NCI-H1694 (cell line): ENCODE results near the gene EFCAB6.

ENCODE experiments used
- DNase-seq: peaks from one replicate; lab custom pipeline; 2025; lab: John Stamatoyannopoulos, UW

The EFCAB6 gene

DNA sequence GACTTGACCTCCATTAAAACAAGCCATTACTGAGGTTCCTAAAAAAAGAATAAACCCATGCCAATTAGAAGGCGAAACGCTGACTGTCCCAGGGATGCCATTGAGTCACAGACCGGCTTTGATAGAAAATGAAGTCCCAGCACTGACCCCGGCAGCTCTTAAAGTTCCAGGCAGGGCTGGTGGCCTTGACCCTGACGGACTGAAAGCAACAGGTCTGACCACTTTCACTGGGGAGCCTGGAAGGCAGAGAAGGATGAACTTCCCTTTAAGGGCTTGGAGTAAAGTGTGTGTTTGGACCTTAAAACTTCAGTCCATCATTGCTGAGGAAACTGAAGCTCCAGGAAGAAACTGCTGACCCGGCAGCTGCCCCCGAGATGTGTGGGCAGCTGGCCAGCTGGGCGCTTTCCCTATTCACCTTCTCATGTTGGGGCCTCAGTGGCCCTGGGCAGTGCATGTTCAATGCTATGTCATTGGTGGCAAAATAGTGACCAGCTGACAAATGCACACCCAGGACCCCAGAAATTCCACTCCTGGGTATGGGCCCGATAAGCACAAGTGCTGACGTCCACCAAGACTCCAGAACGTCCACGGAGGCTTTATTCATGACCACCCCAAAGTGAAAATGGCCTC, 18.9 kb upstream of the EFCAB6 start:
- DNase-seq: no peak

DNA sequence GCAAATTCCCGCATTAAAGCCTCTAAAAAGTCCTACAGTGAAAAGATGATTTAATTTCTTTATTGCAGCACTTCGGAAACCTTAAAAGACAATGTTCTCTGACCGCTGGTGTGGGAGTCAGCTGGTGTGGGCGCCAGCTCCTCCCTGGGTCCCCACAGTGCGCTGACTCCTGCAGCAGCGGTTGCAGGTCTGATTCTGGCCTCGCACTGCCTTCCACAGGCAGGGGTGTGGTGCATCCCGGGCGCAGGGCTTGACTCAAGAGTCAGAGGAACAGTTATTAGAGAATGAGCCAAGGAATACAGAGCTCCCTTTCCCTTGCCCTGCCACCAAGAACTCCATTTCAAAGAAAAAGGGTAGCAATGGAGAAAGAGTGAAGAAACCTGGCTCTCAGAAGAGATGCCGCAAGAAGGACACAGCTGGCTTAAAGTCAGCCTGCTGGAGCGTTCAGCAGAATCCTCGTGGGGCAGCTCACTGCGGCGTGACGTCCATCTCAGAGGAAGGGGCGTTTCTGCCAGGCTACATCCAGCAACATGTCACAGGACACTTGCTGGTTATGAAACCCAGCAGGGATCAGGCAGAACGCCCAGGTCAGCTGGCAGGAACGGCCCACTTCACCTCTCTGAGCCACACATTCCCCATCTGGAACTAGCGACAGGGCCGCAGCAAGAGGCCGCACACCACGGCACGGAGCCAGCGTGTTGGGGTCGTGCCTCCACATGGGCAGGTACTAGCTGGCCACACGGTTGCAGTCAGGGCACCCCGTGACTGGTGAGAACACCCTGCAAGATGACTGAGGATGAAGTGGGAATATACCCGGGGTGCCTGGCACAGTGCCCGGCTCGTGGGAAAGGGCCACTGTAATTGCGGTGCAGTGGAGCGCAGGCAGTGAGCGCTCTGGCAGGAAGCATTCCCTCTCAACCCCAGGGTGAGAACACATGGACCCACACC, 18.1 kb upstream of the EFCAB6 start:
- DNase-seq: no peak

DNA sequence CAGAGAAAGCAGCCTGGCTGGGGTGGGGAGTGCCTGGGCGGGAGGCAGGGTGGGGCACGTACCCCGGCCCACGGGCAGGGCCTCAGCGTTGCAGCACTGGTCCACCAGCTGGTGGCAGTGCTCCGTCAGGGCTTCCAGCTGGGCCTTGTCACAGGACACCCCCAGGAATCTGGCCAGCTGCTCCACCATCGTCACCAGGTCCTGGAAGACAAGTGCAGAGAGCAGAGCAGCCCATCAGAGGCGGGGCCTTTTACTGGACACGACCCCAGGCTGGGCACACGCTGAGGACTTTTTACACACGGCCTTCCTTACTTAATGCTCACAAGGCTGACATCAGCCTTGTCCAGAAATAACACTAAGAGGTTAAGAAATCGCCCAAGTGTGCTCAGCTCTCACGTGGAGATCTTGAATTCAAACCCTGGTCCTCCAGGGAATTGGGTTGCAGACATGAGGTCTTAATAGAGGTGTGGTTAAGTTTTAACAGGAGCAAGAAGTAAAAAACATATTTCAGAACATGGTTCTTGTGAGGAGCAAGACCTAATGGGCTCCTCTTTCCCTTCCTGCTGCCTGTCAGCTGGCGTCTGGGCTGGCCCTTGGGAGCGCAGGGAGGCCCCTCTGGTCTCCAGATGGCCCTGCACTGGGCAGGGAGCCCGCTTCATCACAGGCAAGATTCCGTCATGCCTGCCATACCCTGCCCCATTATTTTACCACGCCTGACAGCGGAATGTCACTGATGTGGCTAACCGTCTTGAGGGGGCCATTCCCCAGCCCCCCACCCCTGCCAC, 17.1 kb upstream of the EFCAB6 start:
- DNase-seq: peak; percentile 72

DNA sequence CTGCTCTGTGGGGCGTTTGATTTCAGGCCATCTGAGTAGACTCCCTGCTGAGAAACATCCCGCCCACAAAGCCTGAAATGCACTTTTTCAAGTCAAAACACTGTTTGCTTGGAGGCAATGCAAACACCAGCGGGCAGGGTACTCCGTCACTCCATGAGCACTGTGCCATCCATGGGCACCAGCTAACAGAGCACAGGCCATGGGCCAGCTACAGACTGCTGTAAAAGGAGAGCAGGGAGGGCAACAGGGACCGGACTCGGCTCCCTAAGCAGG, 16.6 kb upstream of the EFCAB6 start:
- no peak for DNase-seq

DNA sequence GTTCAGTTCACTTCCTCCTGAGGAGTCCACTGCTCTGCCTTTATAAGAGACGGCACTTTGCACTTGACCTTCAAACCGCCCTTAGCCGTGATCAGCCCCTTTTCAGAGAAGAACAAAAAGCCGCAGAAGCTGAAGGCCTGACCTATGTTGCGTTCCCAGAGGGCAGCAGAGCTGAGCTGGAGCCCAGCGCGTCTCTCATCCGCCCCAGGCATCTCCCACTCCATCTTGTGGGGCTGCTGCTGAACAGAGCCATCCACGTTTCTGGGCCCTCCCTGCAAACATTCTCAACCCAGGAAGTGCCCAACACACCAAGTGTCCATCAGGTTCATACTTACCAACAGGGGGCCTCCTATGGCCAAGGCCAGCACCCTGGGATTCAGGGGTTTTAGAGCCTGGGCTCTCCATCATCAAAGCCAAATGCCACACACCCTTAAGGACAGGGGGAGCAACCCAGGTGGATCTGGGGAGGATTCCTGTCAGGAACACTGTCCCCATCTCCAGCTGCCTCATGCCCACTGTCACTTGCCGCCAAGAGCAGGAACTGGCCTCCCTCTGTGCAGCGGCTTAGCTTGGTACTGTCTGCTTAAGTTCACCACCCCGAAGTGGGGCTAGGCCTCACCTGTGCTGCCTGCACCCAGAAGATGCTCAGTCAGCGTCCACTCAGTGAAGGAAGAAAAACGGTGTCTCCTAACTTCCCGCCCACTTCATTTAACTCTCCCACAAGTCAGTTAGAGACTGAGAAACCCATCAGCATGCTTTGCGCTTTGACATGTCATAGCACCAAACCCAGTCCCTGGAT, 16.0 kb upstream of the EFCAB6 start:
- no peak for DNase-seq

DNA sequence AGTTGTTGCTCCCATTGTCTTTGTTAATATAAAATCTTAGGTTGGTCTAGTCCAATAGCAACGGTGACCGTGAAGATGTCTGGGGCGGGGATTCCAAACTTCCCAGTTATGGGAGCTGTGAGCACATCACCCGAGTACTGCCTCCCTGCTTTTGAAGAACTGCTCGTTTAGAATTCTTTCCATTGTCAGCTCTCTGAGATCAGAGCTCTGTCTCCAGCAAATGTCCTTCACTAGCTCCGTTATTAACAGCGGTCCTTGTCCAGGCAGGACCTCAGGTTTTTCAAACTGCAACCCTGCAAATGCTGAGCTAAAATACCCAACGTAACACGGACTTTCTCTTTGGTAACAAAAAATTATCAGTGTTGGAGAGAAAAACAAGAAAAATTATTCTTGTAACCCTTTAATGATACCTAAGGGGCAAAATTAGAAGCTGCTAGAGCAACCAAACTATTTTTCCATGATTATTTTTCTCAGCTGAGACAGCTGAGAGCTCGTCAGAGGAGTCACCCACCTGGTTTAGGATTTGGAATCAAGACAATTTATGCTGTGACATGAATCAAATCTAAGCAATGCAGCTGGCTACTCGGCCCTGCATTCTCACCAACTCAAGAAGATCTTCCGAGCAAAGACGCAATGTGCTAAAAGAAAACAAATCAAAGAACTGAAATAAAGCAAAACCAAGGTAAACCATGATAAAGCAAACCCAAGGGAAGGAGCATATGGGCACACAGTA, 15.1 kb upstream of the EFCAB6 start:
- DNase-seq: no peak

DNA sequence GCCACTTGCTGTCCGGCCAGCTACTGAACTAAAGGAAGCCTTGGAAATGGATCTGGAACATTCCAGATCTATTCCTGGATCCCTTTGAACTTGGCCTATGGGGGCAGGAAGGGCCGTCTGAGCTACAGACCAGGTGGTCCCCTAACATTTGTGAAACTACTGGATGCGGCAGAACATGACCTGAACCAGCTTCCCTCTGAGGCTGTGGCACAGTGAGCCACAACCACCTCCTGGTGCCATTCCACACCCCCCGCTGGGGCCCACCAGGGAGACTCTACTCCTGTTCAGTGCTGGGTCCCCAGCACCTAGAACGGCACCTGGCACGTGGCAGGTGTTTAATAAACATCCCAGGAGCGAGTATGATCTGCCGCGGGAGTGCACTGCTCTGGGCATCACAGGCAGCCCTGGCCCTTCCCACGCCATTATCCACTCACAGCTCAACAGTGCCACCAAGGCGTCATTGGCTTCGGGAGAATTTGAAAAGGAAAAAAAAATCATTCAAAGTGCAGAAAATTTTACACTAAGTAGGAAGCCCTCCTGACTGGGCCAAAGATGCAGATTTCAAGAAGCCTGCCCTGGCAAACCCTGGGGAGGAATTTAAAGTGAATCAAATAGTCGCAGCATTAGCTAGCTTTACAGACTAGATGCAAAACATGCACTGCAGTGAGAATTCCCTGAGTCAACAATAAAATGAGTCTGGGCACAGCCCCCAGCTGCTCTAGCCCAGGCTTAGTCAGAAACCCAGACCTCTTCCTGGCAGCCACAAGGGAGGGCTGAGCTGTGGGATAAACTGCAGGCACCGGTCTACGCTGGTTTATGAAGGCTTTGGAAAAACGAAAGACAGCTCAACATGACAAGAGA, 14.3 kb upstream of the EFCAB6 start:
- DNase-seq: peak; percentile 63

DNA sequence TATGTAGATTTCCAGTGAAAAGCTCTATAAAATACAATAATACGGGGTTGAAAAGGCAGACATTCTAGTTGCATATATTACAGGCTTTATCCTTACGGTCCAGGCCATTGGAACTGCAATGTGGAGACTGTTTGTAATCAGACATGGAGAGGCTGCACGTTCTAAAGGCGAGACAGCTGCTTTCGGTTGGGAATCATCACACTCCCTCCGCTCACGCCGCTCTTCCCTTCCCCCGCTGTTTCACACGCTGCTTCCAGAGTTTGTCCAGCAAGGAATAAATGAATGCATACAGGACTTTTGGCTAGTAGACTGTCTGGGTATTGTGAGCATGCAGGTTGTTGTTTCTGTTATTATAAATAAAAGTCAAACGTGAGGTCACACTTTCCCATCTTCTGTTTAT, 13.5 kb upstream of the EFCAB6 start:
- DNase-seq: no peak

DNA sequence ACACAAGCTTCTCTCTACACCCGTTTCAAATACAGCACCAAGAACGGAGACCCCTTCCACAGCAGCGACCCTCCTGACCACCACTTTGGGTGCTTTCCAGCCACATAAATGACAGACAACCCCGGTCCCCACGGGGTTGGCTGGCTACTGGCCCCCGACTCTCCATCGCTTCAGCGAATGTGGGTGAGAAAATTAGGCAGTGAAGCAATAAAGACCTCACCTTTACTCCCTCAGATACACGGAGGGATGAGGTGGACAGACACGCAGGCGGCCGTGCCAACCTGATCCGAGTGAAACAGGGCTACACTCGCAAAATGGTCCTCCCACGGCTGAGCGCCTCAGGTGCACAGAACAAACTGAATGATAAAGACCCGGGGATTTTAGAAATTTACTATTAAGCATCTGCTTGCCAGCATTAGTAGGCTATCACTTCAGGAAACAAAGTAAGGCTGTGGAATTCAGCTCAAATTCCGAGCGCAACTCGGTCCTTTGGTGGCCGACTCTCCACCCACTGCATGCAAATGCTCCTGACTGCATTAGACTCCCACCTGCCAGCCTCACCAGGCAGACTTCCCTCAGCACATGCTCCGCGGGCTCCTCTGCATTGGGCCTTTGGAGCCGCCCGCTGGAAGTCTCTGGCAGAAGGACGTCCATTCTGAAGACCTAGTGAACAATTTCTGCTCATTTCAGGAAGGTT, 12.8 kb upstream of the EFCAB6 start:
- DNase-seq: no peak

DNA sequence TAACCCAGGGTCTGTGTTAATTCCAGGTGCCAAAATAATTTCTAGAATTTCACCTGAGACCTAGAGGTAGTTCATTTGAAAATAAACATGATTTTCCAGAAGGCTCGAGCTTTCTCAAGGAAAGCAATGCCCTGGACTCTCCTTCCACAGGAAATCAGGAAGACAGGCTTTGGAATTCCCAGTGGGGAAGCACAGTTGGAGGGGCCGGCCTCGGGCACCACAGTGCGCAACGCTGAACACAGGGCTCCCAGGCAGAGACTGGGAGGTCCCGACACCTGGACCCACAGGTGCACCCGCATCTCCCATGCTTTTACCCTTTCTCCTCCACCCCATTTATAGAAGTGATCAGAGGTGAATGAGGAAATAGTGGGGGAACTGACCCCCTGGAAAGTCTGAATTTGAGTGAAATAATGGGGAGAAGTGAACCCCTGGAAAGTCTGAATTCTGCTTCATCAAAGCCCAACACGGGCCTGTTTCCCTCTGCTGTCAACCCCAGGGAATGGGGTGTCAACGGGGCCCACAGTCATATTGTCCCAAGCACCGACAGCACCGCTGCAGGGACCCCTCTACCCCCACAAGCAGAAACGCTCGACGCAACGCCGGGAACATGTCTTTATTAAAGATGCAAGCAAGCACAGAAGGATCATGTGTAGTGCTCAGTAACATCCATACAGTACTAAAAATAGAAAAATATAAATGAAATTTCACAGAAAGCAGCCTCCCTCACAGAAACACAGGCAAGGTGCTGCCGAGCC, 12.0 kb upstream of the EFCAB6 start:
- DNase-seq: no peak

DNA sequence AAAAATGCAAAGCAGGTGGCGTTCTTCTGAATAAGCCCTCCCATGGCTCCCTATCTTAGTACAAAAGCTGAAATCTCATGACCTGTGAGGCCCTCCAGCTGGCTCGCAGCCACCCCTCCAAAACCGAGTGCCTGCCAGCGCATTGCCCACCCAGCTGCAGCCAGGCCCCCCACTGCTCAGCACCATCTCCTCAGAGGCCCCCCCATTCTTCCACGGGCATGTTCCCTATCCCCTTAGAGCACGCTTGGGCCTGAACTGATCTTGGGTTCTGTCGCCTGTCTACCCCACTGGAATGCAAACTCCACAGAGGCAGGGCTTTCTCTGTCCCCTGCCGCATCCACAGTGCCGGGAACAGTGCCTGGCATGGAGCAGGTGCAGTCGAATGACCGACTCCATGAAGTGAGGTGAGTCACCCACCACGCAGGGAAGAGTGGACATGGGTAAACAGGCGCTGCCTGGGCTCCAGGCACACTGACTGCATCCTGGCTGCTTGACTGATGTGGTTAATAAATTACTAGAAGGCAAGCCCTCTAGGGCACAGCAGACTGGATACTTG, 11.3 kb upstream of the EFCAB6 start:
- DNase-seq: no peak

DNA sequence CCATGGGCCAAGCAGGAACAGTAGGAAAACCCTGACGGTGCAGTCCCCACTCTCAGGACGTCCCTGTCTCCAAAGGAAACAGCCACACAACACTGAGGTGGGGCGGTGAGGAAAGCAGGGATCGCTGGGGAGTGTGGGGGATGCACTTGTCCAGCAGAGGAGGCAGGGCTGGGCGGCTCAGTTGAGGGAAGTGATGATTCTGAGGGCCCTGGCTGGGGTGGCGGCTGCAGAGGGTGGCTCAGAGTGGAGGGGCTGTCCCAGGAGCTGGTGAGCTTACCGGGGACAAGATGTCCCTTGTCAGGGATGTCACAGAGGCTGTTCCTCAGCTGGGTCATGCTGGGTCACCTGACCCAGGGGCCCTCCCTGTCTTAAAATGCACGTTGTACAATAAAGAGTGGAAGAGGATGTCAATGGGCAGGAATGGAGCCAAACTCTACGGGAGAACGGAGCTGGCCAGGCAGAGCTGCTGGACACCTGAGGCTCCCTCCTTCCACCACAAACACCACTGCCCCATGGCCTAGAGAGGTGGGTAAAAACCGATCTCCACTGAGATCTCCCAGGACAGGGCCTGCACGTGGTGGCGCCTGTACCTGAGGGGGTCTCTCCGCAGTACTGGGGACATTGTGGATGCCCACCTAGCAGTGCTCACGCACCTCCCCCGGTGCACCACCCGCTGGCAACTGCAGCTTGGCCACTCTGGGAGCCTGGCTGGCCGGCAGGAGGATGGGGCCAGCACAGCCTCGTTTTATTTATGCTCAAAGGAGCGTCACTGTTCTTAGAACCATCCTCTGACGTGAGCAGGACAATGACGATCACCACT, 9.7 kb upstream of the EFCAB6 start:
- DNase-seq: no peak

DNA sequence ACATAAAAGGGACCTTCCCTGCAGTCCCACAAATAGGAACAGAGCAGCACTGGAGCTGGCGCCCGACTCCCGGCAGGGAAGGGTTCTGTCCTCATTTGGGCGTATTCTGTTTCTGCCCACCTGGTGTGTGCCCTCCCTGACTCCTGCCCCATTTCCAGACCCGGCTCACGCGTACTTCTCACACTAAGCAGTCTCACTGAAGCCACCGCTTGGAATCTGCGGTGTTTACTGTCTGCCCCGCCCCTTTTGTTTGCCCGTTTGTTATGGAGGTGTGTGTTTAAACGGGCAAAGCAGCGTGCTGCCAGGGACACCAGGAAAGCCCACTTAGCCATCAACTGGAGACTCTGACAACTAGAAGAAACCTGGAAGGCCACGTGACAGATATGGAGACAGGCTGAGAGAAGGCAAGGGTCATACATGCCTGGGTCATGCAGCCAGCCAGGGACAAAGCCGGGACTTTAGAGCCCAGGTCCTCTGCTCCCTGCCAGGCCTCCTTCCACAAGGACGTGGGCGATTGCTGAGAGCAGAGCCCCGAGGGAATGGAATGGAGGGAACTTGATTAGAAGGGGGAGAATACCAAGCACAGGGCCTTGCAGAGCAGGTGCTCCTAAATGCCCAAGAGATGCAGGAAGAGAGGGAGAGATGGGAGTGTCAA, 8.7 kb upstream of the EFCAB6 start:
- no peak for DNase-seq

DNA sequence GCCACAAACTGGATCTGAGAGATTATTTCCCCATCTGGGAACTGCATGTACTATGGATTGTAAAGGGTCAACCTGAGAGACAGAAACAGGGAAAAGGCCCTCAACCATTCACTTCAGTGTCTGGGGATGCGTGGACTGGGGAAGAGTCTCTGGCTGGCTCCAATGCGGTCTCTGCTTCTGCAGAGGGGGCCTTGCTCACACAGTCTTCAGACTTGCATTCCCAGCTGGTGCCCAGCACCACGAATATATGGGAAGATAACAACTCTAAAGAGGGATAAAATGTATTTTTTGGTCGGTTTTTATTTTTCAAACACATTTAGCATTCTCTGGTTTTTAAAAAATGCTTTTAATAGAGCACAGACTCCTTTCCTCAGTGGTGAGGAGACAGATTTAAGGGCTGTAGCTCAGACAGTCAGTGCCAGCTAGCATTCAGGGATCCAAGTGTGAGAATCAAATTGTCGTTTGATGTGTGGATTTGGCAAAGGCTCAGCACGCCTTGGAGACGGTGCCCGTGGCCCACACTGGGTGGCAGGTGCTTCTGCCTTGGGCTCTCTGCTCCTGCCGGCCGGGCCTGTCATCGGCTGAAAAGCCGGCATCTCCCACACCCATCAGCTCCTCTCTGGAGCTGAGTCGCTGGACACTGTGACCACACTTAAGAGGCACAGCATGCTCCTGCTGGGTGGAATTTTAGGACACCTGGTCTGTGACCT, 8.0 kb upstream of the EFCAB6 start:
- no peak for DNase-seq

DNA sequence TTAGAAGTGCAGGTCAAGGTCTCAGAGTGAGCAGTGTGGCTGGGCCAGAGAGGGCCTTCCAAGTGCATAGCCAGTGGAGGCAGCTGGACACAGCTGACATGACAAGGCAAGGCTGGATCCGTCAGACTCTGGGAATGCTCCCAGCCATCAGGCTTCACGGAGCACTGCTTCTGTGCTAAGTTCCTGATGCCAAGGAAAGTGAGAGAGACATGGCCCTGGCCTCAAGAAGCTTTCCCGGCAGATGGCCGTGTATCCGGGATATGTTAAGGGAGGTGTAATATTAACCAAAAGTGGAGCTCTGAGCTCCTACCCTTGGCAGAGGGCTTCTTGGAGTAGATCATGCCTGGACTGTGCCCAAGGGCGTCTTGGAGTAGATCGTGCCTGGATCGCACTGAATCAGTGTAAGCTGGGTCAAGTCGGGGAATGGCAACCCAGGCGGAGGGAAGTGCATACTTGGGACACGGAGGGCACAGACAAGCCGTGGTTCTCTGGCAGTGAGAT, 7.4 kb upstream of the EFCAB6 start:
- DNase-seq: no peak

DNA sequence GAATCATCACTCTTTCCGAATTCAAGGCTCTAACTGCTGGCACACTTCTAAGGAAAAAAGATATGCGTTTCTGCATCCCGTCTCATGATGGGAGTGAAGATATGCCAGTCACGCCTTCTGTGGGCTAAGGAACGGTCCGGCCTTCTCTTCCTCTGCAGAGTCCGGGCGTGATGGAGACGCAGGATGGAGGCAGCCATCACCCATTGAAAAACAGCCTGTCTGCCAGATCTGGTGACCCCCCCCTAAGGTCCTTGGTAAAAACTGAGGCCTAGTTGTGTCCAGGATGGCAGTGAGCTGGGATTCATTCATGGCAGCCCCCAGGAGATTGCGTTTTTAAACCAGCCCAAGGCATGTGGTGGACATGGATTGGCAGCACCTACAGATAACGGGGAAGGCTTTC, 6.9 kb upstream of the EFCAB6 start:
- no peak for DNase-seq

DNA sequence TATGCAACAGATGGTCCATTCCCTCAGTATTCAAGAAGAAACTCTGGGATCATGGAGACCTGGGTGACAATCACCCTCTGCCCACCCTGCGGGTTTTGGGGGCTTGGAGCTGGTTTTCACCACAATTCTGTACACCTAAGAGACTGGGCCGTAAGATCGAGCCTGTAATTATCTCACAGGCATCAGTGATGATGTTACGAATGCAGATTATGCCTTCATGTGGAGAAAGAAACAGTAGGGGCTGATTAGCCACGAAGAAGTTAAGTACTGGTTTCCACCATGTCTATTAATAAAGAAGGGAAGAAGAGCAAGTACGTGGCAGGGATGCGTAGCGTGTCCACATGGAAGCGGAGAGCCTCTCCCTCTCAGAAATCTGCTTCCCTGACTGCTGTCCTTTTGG, 5.3 kb upstream of the EFCAB6 start:
- DNase-seq: no peak
